ENCODE measurements around the gene EEF1AKMT3. TPM values are rescaled to one million over a fixed set of nuclear protein-coding genes. Genes with fewer than 3 reads are reported as not detected.

Gene EEF1AKMT3
- total RNA-seq, 3 donors from 2014 or later: 5.3 to 7.3 (median 6.2) TPM

DNA sequence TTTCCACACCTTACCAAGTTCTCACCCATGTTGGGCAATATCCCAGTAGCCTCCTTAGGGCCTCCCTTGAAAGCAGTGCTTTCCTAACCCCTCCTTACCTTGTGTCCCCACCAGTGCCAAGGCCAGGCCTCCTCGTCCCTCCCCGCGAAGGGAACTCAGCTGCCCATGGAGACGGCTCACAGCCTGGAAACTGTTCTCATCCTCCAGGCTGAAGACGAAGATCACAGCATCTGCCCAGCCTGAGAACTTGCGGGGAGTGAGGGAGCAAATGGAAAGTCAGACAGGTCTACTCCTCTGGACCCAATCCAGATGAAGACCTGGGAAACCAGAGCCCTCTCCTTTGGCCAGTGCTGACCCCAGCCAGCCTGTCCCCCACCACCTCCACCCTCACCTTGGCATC, 38.5 kb upstream of the EEF1AKMT3 start:
- ATAC-seq (no peak), DNase-seq (no peak)
- intact Hi-C loops (cut with DNase I, micrococcal nuclease): no loop called here
- Histone ChIP-seq H3K4me3 (no peak overlapping the region), H3K36me3 (ENCODE audit: low read depth) (no peaks in the 10 kb centered on the region), H3K9me3 (no peaks in the 10 kb centered on the region), H3K4me1 (ENCODE audit: low read depth) (peaks cover 15% of the 10 kb centered on the region)
- TF ChIP-seq, protein P1, sequence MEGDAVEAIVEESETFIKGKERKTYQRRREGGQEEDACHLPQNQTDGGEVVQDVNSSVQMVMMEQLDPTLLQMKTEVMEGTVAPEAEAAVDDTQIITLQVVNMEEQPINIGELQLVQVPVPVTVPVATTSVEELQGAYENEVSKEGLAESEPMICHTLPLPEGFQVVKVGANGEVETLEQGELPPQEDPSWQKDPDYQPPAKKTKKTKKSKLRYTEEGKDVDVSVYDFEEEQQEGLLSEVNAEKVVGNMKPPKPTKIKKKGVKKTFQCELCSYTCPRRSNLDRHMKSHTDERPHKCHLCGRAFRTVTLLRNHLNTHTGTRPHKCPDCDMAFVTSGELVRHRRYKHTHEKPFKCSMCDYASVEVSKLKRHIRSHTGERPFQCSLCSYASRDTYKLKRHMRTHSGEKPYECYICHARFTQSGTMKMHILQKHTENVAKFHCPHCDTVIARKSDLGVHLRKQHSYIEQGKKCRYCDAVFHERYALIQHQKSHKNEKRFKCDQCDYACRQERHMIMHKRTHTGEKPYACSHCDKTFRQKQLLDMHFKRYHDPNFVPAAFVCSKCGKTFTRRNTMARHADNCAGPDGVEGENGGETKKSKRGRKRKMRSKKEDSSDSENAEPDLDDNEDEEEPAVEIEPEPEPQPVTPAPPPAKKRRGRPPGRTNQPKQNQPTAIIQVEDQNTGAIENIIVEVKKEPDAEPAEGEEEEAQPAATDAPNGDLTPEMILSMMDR (IDR thresholded peaks at IDR 0.05): no peak

DNA sequence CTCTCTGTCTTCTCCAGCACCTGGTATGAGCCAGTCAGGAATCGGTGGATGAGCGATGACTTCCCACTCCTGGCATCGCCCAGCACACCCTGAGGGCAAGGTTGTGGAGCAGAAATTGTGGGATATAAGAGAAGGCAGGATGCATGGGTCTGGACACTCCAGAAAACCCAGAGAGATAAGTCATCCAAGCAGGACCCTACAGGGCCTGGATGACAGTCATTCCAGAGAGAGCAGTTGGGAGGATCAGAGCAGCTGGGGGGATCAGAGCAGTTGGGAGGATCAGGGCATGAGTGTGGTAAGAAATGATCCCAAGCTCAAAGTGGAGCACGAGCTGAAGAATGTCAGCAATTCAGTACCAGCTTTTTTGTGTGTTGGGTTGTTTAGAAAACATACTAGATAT, 37.8 kb upstream of the EEF1AKMT3 start:
- Histone ChIP-seq H3K9me3 (no peaks in the 10 kb centered on the region), H3K36me3 (ENCODE audit: low read depth) (no peaks in the 10 kb centered on the region), H3K4me3 (no peak overlapping the region), H3K4me1 (ENCODE audit: low read depth) (peaks cover 15% of the 10 kb centered on the region)
- ATAC-seq (no peak), DNase-seq (no peak)
- intact Hi-C loops (cut with DNase I, micrococcal nuclease): no loop called here
- TF ChIP-seq, protein P1 (IDR thresholded peaks at IDR 0.05): no peak

GRCh38 chr12:57735198-57735855, 37.1 kb upstream of the EEF1AKMT3 start:
- H3K9me3 ChIP-seq: no peaks in the 10 kb centered on the region
- peaks cover 15% of the 10 kb centered on the region for H3K4me1 ChIP-seq (ENCODE audit: low read depth)
- no peak for DNase-seq
- TF ChIP-seq, protein P1 (IDR thresholded peaks at IDR 0.05): no peak
- no peak overlapping the region for H3K4me3 ChIP-seq
- H3K36me3 ChIP-seq (ENCODE audit: low read depth): no peaks in the 10 kb centered on the region
- intact Hi-C loops (cut with DNase I, micrococcal nuclease): no loop called here
- no peak for ATAC-seq

GRCh38 chr12:57735952-57736740, 36.3 kb upstream of the EEF1AKMT3 start:
- TF ChIP-seq, protein P1 (IDR thresholded peaks at IDR 0.05): no peak
- Histone ChIP-seq H3K4me3 (no peak overlapping the region), H3K9me3 (no peaks in the 10 kb centered on the region), H3K4me1 (ENCODE audit: low read depth) (peaks cover 15% of the 10 kb centered on the region), H3K36me3 (ENCODE audit: low read depth) (no peaks in the 10 kb centered on the region)
- intact Hi-C loops (cut with DNase I, micrococcal nuclease): no loop called here
- ATAC-seq (no peak), DNase-seq (peak in 1 of 3 donors; percentile 32)

DNA sequence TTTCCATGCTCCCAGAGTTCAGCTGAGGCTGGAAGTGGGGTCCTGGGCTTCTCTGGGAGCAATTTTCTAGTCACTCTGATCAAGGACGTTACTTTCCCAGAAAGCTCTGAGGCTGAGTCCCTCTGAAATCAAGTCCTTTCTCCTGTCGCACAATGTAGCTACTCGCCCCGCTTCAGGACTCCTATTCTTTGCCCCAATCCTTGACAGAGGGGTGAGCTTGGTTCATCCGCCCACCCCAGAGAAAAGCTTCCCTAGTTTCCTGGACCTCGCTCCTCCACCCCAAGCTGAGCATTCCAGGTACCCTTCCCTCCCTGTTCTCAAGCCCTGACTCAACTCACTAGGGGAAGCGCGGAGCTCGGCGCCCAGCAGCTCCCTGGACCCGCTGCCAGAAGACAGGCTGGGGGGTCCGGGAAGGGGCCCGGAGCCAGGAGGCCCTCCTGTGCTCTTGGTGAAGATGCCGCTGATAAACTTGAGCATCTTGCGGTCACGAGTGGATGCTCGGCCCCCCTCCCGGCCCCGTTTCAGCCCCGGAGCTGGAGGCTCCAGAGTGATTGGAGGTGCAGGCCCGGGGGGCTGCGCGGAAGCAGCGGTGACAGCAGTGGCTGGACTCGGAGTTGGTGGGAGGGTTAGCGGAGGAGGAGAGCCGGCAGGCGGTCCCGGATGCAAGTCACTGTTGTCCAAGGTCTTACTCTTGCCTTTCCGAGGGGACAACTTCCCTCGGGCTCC, 35.5 kb upstream of the EEF1AKMT3 start:
- no peak for DNase-seq
- no peak for ATAC-seq
- H3K9me3 ChIP-seq: no peaks in the 10 kb centered on the region
- TF ChIP-seq, protein P1 (IDR thresholded peaks at IDR 0.05): no peak
- intact Hi-C loops (cut with DNase I, micrococcal nuclease): no loop called here
- peaks cover 15% of the 10 kb centered on the region for H3K4me1 ChIP-seq (ENCODE audit: low read depth)
- H3K36me3 ChIP-seq (ENCODE audit: low read depth): no peaks in the 10 kb centered on the region
- H3K4me3 ChIP-seq: no peak overlapping the region

Data from mucosa of descending colon (tissue), 3 donors.